NCI-H446 (cell line): ENCODE results near the gene AP1S3.
"Not testable (repeated sequence)": the region's sequence is repeated elsewhere in the genome, so short reads cannot be mapped to it uniquely, and the experiment has no call there.

ENCODE experiments used
- DNase-seq, 2 experiments: peaks; one replicate each; lab custom pipeline; 2025; lab: John Stamatoyannopoulos, UW

AP1S3 gene

GRCh38 chr2:223853425-223853837 lies 16.0 kb upstream of the AP1S3 start:
- DNase-seq: no peak

DNA sequence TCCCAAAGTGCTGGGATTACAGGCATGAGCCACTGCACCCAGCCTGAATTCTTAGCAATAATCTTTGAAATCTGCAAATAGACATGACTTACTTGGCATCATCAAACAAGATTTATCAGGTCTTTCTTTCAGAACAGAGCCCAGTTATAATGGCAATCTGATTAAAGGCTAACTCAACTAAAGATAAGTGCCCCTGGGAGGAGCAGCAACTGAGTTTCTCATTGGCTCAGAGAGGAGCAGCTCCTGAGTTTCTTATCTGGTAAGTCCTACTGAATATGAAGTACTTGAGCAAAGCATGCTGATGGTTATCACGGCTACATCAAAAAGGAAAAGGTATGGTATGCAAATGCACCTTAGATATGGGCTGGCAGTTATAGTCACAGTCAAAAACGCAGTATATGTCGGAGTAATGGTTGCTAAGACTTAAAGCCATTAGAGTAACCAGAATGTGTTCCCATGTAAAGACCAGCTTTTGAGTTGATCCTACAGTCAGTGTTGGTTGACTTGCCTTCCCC lies 15.0 kb upstream of the AP1S3 start:
- DNase-seq: no peak

- DNase-seq: no peak
Observed at GRCh38 chr2:223847410-223847809, 10.0 kb upstream of the AP1S3 start.

GRCh38 chr2:223846515-223846914 lies 9.1 kb upstream of the AP1S3 start:
- DNase-seq: no peak

- no peak for DNase-seq
Observed at GRCh38 chr2:223841436-223842190, 4.2 kb upstream of the AP1S3 start.

GRCh38 chr2:223835701-223836532 lies 1.5 kb downstream of the AP1S3 start:
- peak in 1 of 2 experiments; percentile 41 for DNase-seq

GRCh38 chr2:223834431-223834830 lies 3.0 kb downstream of the AP1S3 start:
- no peak for DNase-seq

- DNase-seq: no peak
Observed at GRCh38 chr2:223832241-223832903, 5.0 kb downstream of the AP1S3 start.

DNA sequence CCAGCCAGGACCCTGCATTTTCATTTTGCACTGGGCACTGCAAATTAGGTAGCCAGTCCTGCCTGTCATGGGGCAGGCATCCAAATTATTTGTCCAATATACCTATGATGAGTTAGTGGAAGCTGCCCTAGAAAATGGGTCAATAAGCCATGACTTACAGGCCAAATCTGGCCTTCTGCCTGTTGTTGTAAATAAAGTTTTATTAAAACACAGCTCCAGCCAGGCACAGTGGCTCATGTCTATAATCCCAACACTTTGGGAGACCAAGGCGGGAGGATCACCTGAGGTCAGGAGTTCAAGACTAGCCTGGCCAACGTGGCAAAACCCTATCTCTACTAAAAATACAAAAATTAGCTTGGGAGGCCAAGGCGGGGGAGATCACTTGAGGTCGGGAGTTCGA lies 8.3 kb downstream of the AP1S3 start:
- DNase-seq: no peak

GRCh38 chr2:223828314-223828713 lies 9.1 kb downstream of the AP1S3 start:
- DNase-seq: no peak

DNA sequence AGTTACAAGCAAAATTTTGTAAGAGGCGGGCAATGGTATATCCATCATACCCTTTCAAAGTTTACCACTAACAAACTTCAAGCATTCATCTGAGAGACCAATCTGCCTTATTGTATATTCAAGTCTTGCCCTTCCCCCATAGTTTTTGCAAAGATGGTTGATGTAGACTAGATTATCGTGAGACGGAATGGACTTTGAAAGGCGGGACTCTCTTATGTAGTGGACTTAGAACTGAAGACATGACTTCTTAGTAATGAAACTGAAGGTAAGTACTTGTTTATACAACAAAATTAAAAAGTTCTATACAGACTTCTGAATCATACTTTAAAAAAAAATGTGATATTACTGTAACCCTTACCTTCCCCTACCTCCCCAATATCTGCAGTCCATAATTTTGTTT lies 10.4 kb downstream of the AP1S3 start:
- DNase-seq: no peak

DNA sequence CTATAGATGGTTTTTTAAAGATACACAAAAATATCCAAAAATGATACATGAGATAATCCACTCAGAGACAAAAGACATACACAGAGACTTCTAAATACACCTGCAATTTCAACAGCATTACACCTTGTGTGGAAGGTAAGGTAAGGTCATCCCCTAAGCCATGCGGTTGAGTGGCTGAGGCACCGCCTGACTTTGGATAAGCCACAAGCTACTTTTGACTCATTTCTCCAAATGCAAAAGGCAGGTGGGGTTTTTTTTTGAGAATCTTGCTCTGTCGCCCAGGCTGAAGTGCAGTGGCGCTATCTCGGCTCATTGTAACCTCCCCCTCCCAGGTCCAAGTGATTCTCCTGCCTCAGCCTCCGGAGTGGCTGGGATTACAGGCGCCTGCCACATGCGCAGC lies 13.1 kb downstream of the AP1S3 start:
- DNase-seq: no peak

DNA sequence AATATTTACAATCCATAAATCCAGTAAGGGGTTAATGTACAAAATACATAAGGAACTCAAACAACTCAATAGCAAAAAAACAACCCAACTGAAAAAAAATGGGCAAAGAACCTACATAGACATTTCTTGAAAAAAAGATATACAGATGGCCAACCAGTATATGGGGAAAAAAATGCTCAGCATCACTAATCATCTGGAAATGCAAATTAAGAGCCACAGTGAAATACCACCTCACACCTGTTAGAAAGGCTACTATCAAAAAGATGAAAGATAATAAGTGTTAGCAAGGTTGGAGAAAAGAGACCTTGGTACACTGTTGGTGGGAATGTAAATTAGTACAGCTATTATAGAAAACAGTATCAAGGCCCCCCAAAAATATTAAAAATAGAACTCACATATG lies 14.6 kb downstream of the AP1S3 start:
- DNase-seq: no peak

DNA sequence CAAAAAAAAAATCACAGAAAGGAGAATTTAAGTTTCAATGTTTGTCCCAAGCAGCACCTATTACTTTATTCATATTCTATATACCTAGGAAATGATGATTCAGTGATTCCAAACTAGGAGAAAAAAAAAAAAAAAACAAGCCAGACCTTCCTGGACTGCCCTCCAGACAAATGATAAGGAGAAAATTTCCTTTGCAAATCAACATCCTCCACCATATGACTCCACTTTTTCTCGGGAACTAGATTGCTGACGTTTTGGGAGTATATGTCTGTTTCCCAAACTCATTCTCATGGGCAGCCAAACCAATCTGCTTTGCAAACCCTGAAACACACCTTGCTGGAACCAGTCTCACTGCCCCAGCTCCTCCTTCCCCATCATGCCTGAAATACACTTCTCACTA lies 16.8 kb downstream of the AP1S3 start:
- DNase-seq: no peak

- DNase-seq: no peak
Observed at GRCh38 chr2:223819891-223820290, 17.5 kb downstream of the AP1S3 start.

DNA sequence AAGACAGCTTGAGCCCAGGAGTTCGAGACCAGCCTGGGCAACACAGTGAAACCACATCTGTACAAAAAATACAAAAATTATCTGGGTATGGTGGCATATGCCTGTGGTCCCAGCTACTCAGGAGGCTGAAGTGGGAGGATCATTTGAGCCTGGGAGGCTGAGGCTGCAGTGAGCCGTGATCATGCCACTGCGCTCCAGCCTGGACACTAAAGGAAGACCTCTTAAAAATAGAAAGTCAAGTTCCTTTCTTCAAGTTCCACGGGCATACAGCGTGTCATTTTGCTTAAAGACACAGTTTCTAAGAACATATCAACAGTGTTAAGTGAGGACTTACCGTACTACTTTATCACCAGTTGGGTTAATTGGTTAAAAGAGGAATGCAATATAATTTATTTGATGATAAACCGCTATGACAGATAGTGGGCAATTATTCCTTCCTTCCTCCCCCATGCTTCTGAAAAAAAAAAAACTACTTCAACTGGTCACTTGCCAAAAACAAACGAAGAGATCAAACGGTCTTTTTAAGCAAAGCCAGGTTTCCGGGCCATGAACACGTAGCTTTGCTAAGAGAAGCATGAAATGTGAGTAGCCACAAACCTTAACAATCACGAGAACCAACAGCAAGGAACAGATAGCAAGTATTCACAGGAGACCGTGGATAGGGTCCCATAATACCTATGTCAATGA lies 21.4 kb downstream of the AP1S3 start:
- DNase-seq: no peak

DNA sequence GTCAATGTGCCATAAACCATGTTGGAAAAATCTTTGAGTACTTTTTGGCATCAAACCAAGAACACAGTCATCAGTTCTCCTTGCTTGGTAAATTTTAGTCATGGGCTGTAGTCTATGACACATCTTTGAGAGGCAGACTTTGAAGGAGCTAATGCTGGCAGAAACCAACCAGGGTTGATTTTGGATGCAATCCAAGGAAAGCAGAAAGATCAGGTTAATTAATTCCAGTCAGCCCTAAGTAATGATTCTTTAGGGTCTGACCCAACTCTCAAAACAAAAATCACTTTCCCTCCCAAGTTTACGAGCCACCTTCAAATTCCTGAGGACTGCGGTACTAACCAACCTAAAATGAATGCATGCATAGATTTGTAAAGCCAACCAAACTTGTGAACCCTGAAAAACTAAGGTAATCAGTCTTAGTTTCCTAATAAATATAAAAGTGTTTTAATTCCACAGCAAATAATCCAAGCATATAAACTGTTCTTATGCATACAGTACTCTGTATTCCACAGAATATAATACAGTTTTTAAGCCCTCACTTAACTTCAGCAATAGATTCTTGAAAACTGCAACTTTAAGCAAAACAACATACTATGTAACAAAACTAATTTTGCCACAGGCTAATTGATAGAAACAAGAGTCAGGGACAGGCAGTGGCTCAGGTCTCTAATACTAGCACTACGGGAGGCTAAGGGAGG lies 22.0 kb downstream of the AP1S3 start:
- DNase-seq: peak; percentile 30 to 68

GRCh38 chr2:223814764-223815163 lies 22.6 kb downstream of the AP1S3 start:
- not testable (repeated sequence) for DNase-seq

GRCh38 chr2:223813329-223813728 lies 24.1 kb downstream of the AP1S3 start:
- DNase-seq: no peak

GRCh38 chr2:223811757-223812156 lies 25.6 kb downstream of the AP1S3 start:
- no peak for DNase-seq

- DNase-seq: no peak
Observed at GRCh38 chr2:223805008-223805407, 32.4 kb downstream of the AP1S3 start.
